LNCaP clone FGC (cell line): Measurements from ENCODE around the gene IFNL4.

Experiments
- DNase-seq: peaks from one replicate; pipeline ENCODE4 v3.0.0-alpha.2; 2011; ENCODE audit warnings: low read depth
- H3K4me3 ChIP-seq: 2 replicates; pipeline ENCODE4 v1.5.1; 2011; ENCODE audit warnings: mild to moderate bottlenecking, low read depth, low read length, control low read depth
- CTCF ChIP-seq: IDR thresholded peaks from 2 replicates; pipeline ENCODE4 v1.5.1; 2012; ENCODE audit warnings: mild to moderate bottlenecking; ENCODE audit not compliant: control insufficient read depth, insufficient read depth; ENCODE audit errors: extremely low read depth

IFNL4 gene

GRCh38 chr19:39254531-39255345 lies 6.1 kb upstream of the IFNL4 start:
- TF ChIP-seq CTCF: no peak
- no peak for DNase-seq

GRCh38 chr19:39253374-39254149 lies 4.9 kb upstream of the IFNL4 start:
- H3K4me3 ChIP-seq: no peak overlapping the region
- TF ChIP-seq CTCF: no peak
- no peak for DNase-seq

More at GRCh38 chr19:39254531-39255345, 6.1 kb upstream of the IFNL4 start:
- H3K4me3 ChIP-seq: no peak overlapping the region

GRCh38 chr19:39252458-39252857 lies 3.8 kb upstream of the IFNL4 start:
- no peak overlapping the region for H3K4me3 ChIP-seq
- TF ChIP-seq CTCF: no peak
- DNase-seq: no peak

GRCh38 chr19:39251846-39252245 lies 3.2 kb upstream of the IFNL4 start:
- no peak for TF ChIP-seq CTCF
- no peak for DNase-seq
- H3K4me3 ChIP-seq: no peak overlapping the region

DNA sequence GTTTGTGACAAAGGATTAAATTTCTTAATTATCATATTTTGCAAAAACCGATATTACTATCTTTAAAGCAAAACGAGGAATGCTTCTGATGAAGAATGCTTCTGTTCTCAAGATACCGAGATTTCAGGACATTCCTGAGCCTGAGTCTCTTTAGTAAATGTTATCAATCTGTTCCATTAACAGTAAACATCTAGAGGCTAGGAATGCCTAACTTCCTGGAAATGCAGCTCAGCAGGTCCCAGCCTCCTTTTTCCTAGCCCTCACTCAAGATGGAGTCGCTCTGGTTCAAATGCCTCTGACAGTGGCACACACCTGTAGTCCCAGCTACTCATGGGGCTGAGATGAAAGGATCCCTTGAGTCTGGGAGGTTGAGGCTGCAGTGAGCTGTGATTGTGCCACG lies 2.4 kb upstream of the IFNL4 start:
- H3K4me3 ChIP-seq: no peak overlapping the region
- no peak for DNase-seq
- TF ChIP-seq CTCF: no peak

DNA sequence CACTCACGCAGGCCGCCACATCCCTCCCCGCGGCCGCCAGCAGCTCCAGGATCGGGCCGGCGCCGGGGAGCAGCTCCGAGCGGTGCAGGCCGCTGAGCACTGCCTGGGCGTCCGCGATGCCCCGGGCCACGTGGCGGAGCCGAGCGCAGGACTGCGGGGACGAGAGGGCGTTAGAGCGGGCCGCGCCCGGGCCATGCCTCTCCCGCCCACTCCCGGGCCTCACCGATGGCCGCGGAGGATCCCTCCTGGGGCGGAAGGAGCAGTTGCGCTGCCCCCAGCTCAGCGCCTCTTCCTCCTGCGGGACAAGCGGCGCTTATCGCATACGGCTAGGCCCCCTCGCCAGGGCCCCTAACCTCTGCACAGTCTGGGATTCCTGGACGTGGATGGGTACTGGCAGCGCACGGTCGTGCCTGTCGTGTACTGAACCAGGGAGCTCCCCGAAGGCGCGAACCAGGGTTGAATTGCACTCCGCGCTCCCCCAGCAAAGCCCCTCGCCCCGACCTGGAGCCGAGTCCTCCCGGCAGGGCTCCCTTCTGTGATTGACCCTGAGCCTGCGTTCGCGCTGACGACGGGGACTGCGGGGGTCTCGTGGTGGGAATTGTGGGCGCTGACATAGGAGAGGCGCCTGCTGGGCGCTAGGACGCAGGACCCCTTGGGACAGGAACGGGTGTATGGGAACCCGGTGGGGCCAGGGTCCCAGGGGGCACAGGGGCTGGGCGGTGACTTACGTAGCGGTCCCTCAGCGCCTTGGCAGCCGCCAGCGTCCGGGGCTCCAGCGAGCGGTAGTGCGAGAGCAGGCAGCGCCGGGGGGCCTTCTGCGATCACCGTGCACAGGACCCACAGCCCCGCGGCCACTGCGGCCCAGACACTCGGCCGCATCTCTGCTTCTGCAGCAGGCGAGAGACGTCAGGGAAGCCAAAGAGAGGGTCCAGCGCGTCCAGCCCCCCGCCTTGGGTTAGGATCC lies 673 bp downstream of the IFNL4 start:
- TF ChIP-seq CTCF: no peak
- DNase-seq: no peak
- no peak overlapping the region for H3K4me3 ChIP-seq
